GM19455 (cell line): ENCODE data around the gene SAXO2.
"Not testable (repeated sequence)": the region's sequence is repeated elsewhere in the genome, so short reads cannot be mapped to it uniquely, and the experiment has no call there.

Experiments used
- ATAC-seq: cut with Tn5 transposase; IDR thresholded peaks from one replicate; pipeline ENCODE4 v1.9.1; 2021; ENCODE audit not compliant: unreplicated experiment

Gene SAXO2, protein sequence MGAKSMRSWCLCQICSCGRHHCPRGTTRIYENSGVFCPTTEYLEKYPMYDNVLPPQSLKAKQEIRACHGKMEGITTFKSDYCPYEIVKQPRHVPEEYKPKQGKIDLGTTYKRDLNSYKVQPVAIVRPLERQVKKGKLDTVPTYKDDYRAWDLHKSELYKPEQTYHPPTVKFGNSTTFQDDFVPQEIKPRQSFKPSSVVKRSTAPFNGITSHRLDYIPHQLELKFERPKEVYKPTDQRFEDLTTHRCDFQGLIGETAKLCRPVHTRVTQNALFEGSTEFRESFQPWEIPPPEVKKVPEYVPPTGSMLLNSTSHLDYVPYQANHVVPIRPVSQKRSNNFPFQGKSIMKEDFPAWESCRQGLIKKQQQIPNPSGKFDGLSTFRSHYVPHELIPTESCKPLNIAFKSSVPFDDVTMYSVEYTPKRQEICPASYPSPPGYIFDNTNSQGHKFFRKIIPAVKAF

DNA sequence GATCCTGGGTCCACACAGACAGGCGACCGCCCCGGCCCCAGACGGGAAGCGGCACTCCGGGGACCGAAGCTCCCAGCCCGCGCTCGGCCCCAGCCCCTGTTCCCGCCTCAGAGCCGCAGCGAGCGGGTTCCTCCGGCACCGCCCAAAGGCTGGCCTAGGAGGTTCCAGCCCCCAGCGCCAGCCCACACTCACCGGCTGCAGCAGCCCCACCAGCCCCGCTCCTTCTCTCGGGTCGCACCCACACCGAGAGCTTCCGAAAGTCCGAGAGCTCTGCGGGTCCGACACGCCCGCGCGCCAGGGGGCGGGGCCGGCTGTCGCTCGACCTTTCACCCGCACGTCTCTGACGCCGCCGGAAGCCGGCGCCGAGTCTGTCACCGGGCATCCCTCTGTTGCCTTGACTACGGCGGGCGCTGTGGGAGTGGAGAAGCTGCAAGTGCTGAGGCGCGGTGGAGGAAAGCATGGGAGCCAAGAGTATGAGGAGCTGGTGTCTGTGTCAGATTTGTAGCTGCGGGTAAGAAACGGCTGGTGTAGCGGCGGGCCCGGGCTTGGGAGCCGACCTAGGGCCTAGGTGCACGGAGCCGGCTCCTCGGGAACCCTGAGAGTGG lies at the start of gene SAXO2, which contains the start of gene EFL1:
SAXO2 (plus strand) TSS at position 397 of the 605 bp plus-strand sequence; CDS start at position 459, 62 bp downstream.
EFL1 (minus strand) TSS at position 313 of the 605 bp plus-strand sequence. CDS start 956 bp downstream, outside the sequence.
- ATAC-seq: peak; percentile 96

DNA sequence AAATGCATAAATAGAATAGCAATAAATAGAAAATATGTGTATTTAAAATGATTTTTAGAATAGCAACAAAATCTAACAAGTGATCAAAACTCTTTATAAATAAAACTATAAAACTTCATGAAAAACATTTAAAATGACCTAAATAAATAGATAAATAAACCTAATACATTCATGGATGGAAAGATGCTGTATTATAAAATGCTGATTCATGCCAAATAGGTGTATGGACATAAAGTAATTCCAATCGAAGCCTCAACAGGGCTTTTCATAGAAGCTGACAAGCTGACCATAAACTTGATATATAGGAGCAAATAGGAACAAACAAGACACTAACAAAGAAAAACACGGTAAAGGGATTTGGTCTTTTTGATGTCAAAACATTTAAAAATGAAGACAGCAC lies 46.5 kb upstream of the SAXO2 start:
- not testable (repeated sequence) for ATAC-seq

DNA sequence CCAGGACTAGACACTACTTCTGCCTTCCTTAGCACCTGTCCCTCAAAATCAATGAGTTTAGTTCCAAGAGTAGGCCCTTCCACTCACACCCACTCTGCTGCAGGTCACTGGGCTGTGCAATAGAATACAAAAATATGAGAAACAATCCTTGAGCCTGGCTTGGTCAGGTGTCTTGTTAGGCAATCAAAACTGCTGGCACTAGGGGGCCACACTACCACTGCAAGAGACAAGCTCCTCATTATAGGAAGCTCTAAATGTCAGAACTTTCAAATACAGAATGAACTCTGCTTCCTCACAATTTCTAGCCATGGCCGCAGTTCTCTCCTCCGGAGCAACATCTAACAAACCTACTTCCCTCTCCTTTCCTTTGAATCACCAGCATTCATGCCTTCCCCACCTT lies 41.1 kb upstream of the SAXO2 start:
- ATAC-seq: not testable (repeated sequence)

DNA sequence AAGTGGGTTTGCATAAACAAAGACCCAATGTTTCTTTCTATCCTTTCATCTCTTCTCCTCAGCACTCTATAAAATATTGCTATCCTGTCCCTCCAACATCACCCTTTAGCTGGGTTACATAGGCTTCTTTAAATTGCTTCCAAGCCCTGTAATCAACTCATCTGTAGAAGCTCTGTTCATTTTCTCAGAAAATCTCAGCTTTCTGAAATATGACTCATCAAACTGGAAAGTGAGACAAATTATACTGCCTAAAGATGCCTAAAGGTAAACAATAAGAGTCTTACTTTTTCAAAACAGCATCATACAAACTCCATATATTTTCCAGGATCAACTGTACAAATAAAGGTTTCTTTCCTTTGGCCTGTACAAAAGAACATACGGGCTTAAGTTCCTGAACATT lies 33.9 kb upstream of the SAXO2 start:
- ATAC-seq: no peak

DNA sequence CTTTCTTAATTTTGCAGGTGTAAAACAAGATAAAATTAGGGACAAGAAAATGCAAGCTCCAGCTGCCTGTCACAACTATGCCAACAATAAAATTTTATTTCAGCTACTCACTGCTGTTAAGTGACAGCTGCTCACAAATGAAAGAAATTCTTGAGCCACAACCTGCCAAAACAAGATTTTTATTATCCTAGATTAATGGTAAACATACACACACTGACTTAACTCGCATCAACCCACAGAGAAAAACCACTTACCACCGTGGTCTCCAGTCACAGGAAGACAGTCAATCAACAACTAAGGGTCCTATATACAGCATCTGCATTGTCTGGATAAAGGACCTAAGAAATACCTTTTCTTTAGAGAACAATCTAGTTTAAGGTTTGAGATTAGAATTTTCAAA lies 31.4 kb upstream of the SAXO2 start:
- ATAC-seq: no peak

DNA sequence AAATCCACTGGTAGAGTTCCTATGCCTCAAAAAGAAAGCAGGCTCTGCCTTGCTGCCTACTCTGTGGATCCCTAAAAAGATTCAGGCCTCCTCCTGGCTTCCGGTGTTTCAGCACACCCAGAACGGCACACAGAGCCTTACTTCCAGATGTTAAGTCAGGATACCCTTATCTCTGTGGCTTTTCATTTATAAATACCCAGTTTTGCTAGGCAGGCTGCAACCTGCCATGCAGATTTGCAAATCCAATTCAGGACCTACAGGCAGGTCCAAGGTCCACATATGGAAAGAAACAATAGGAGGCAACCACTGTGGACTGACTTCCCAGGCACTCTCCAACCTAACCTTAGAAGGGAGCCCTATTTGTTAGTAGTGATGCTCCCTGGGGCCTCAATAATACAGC lies 30.8 kb upstream of the SAXO2 start:
- no peak for ATAC-seq

DNA sequence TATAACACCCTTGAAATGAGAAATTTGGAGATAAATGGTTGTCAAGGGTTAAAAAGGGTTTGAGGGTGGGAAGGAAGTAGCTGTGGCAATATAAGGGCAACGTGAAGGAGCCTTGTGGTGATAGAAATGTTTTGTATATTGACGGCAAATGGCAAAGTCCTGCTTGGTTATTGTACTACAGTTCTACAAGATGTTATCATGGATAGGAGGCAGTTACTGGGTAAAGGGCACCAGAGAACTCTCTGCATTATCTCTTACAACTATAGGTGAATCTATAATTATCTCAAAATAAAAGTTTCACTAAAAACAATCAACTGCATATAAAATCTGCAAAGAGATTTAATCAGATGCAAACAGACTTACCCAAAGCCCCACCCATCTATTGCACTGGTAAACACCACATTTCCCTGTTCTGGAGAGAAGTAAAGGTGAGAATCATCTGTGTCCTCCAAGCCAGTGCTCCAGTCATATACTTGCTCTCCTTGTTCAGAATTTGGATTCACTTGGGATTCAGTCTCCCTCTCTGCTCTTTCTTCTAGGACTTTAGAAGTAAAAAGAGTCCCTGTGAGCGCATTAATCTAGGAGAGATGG lies 24.6 kb upstream of the SAXO2 start:
- not testable (repeated sequence) for ATAC-seq

DNA sequence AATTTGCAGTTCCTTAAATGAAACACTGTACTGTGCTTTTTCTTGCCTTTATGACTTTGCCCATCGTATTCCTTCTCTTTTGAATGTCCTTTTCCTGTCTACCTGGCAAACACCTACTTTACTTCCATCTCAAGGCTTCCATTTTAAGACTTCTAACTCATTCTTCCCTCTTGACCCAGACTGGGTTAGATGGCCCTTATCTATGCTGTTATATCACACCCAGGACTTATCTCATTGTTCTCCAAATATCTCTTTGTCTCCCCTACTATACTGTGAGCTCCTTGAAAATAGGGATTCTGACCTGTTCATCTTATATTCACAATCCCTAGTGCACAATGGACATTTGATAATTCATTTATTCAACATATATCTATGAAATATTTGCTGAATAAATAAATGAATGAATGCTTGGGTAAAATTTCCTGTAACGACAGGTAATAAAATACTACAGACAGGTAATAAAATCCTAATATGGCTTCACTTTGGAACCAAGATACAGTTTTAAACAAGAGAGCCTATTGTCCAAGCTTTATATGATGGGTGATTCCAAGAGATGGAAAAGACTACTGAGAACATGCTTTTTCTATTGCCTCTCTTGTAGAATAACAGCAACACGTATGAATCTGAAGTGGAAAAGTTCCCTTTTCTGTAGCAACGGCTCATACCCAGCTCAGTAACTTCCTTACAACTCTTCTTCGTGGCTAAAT lies 22.8 kb upstream of the SAXO2 start:
- ATAC-seq: no peak

DNA sequence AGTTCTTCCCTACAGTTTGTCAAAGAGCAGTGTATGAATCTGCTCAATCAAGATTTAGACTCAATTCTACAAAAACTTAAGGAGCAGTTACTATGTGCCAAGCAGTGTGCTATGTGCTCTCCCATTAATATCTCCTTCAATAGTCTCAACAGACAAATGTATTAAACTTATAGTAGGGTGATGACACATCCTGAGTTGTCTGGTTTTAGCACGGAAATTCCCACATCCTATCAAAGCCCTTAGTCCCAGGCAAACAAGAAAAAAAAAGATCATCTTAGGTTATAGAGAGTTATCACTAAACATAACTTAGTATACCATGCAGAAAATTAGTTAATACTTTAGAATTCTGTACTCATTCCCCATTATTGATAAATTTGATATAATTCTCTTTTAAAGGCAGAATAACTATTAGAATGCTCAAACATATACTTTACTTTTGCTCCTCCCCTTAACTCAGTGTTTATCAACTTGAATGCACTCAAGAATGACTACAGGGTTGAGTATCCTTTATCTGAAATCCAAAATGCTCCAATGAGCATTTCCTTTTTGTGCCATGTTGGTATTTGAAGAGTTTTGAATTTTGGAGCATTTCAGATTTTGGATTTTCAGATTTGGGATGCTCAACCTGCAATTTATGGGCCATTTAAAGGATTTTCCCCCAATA lies 20.6 kb upstream of the SAXO2 start:
- ATAC-seq: not testable (repeated sequence)

DNA sequence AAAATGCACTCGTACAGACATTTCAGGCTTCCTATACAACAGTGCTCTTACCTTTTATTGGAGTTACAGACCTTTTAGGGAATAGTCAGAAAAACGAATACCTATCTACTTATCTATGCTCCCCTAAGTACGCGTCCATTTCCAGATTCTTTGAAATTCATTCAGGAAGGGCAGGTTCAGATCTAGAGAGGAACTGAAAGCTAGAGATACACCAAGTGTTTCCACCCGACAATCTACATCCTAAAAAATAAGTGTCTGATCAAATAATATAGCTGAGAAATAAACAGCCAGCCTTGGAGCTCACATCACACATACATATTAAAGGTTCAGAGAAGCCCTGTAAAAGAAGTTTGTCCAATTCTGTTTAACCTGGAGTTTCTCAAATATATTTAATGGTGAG lies 19.0 kb upstream of the SAXO2 start:
- not testable (repeated sequence) for ATAC-seq

DNA sequence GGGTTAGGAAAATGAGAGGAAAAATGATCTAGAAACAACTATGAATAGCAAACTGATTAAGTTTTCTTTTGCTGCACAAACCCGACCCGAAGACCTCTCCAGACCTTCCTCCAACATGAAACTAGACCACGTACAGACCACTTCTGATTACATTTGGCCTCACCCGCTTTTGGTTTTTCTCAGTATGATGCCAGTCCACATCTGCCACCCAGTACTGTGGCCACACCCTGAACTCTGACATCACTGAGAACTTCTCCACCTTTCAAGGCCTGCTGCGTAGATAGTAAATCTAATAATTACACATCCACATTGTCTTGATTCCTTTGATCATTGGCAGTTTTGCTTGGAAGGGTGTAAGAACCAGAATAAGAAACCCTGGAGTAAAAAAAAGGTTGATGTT lies 16.7 kb upstream of the SAXO2 start:
- ATAC-seq: not testable (repeated sequence)

DNA sequence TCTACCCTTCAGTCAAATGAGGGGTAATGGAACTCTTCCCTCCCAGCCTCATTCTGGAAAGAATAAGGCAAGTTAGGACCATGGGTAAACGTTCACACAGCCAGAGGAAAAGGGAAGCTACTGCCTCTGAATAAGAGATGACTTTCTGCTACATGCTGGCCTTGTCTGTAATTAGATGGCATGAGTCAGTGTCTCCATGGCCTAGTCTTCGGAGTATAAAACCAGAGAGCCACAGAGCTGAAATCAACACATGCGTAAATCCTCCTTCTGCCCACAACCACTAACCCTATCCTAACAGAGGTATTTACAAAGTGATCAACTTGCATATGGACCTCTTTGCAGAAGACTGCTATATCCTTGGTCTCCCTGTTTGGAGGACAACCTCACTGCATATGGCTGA lies 14.4 kb upstream of the SAXO2 start:
- ATAC-seq: not testable (repeated sequence)

DNA sequence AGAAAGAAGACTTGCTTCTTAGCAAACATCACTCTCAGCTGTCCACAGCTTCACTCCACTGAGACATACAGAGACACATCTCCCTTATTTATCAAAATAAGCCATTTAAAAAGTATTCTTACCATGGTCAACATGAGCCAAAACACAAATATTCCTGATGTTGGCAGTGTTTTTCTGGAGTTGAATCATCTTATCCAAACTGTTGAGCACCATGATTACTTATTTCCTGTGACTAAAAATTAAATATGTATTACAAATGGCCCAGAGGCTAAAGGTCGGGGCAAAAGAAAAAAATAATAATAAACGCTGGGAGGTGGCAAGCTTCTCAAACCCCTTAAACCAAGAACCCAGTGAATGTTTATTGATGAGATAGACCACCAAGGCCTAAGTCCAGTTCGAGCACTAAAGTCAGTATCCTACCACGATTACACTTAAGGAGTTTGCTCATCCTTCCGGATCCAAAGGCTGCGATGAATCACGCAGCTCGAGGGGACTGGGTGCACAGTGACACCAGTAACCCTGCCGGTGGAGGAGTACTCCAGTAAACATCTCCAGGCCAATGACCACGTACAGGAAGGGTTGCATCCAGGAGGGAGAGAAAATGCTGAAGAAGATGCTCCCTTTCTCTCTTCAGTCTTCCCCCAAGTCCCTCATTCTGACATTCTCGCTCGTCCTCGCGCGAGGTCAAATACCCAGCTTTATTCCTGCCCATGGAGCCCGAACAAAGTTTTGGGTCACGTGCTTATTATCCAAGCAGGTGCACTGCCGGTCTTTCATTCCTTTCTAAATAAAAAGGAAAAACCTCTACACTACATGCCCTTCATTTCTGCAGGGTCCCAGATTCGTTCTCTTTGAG lies 824 bp upstream of the SAXO2 start:
- ATAC-seq: peak; percentile 35

DNA sequence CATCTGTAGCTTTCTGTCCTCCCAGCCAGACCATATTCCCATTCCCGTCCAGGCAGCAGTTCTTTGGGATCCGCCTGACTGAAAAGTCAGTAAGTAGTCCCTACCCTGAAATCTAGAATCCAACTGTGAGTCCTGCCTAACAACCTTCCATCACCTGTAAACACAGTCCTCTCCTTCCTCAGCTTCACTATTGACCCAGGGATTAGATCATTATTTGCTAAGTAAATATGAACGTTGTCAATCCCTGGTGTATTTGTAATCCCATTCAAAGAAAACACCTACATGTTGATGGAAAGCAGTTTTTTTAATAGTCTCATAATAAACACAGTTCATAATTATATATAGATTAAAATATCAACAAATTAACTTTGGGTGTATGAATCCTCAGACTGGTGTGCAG lies 732 bp downstream of the SAXO2 start:
- ATAC-seq: no peak

DNA sequence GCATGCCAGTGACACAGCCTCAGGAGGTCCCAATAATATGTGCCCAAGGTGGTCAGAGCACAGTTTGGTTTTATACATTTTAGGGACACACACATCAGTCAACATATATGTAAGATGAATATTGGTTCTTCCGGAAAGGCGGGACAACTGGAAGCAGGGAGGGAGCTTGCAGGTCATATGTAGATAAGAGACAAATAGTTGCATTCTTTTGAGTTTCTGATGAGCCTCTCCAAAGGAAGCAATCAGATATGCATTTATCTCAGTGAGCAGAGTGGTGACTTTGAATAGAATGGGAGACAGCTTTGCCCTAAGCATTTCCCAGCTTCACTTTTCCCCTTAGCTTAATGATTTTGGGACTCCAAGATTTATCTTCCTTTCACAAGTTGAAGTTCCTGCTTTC lies 4.5 kb downstream of the SAXO2 start:
- ATAC-seq: not testable (repeated sequence)

DNA sequence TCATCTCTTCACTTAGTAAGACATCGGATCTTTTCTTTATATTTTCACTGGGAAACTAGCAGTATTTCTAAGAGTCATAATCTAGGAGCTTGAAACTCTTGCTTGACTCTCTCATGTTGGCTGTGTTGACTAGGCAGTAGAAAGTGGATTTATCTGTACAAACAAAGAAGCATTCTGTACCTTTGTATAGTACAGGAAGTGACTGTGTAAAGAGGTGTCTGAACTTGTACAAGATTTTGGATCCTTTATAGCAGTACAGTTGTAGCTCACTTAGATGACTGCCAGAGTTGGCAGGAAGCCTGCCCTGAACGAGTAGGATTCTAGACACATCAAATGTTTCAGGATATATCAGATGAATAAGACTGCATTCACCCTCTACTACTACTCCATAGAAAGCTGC lies 5.8 kb downstream of the SAXO2 start:
- ATAC-seq: not testable (repeated sequence)

DNA sequence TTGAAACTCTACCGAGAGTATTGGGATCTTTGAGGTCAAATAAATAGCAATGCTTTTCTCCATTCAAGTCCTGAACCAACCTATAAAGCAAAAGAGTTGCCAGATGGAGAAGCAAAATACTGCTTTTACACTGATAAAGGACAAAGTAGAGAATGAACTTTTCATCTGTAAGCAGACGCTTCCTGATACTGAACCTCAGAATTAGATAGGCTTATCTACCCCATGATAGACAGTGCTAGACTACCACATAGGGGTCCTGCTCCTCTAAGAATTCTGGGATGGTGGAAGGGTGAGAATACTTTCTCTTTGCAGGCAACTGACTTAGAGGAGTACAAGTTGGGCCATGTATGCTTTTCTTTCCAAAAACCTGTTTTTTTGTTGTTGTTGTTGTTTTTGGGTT lies 9.5 kb downstream of the SAXO2 start:
- ATAC-seq: no peak

DNA sequence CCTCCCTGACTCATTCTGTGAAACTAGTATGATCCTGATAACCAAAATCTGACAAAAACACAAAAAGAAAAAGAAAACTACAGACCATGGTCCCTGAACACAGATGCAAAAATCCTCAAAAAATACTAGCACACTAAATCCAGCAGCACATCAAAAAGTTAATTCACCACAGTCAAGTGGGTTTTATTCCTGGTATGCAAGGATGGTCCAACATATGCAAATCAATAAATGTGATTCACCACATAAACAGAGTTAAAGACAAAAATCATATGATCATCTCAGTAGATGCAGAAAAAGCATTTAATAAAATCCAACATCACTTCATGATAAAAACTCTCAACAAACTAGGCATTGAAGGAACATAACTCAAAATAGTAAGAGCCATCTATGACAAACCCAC lies 12.8 kb downstream of the SAXO2 start:
- ATAC-seq: no peak

DNA sequence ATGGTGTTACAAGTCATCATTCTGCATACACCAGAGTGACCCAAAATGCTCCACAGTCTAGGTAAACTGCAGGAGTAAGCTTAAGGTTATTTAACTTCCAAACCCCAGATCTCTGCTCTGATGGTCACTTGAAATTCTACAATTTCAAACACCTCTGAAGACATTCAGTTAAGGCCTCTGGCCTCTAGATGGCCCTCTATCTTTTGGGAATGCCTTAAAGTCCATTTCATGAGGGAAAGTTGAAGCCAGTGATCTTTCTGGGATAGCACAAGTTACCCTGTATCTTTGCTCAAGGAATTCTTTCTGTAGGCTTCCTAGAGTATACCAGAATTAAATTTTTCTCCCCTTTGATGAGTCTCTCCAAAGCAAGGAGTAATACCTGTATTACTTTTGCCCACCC lies 18.7 kb downstream of the SAXO2 start:
- ATAC-seq: not testable (repeated sequence)

DNA sequence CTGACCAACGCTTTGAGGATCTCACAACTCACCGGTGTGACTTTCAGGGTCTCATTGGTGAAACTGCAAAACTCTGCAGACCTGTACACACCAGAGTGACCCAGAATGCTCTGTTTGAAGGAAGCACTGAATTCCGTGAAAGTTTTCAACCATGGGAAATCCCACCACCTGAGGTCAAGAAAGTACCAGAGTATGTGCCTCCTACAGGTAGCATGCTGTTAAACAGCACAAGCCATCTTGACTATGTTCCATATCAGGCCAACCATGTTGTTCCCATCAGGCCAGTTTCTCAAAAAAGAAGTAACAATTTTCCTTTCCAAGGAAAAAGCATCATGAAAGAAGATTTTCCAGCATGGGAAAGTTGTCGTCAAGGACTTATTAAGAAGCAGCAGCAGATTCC lies 19.8 kb downstream of the SAXO2 start:
- ATAC-seq: not testable (repeated sequence)
